IPS-15b (cell line): ENCODE results near the gene UGT2B11.
"Not testable (repeated sequence)": the region's sequence is repeated elsewhere in the genome, so short reads cannot be mapped to it uniquely, and the experiment has no call there.

ENCODE experiments used
- H3K27me3 ChIP-seq: one replicate; pipeline ENCODE4 v1.6.1; 2013; ENCODE audit warnings: low read length; ENCODE audit not compliant: control insufficient read depth, insufficient read depth
- H3K36me3 ChIP-seq: one replicate; pipeline ENCODE4 v1.6.1; 2013; ENCODE audit warnings: low read length; ENCODE audit not compliant: control insufficient read depth, insufficient read depth
- H3K4me1 ChIP-seq: one replicate; pipeline ENCODE4 v1.6.1; 2013; ENCODE audit warnings: mild to moderate bottlenecking, low read length; ENCODE audit not compliant: control insufficient read depth, insufficient read depth
- H3K4me3 ChIP-seq: one replicate; pipeline ENCODE4 v1.5.1; 2013; ENCODE audit warnings: low read depth, low read length
- H3K9ac ChIP-seq: one replicate; pipeline ENCODE4 v1.6.1; 2013; ENCODE audit warnings: low read depth, mild to moderate bottlenecking, low read length
- H3K9me3 ChIP-seq: one replicate; pipeline ENCODE4 v1.6.1; 2013; ENCODE audit warnings: mild to moderate bottlenecking, low read length; ENCODE audit not compliant: control insufficient read depth, insufficient read depth

Gene UGT2B11

GRCh38 chr4:69214716-69215115 lies at the start of gene UGT2B11:
TSS of gene UGT2B11 (minus strand) at chr4:69214748. CDS start at chr4:69214722, 26 bp downstream.
- no peaks in the 10 kb centered on the region for H3K9me3 ChIP-seq
- H3K36me3 ChIP-seq = no peaks in the 10 kb centered on the region
- no peaks in the 10 kb centered on the region for H3K27me3 ChIP-seq
- H3K4me3 ChIP-seq = no peak within 1 kb of the TSS
- no peaks in the 10 kb centered on the region for H3K4me1 ChIP-seq
- no peak within 1 kb of the TSS for H3K9ac ChIP-seq

- not testable (repeated sequence) for H3K9ac ChIP-seq, H3K27me3 ChIP-seq, H3K9me3 ChIP-seq, H3K4me1 ChIP-seq, H3K36me3 ChIP-seq, H3K4me3 ChIP-seq
Measured at GRCh38 chr4:69253147-69253772, 38.7 kb upstream of the UGT2B11 start.

DNA sequence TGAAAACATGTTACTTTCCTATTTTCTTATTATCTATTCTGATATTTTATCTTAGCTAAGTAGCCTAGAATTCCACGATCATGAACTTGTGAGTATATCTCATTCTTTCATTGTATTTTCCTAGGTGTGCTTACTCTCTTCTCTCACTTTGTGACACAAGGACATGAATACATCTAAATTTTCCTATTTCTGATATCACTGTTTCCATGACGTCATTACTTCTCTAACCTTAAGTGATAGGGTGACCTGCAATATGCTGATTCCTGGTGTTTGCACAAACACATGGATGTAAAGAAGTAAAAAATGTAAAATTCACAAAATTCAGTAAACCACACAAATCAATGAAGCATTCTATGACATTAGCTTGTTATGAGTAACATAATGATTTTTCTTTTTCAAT lies 36.3 kb upstream of the UGT2B11 start:
- H3K4me3 ChIP-seq, H3K36me3 ChIP-seq, H3K4me1 ChIP-seq, H3K9ac ChIP-seq, H3K9me3 ChIP-seq, H3K27me3 ChIP-seq: not testable (repeated sequence)

- not testable (repeated sequence) for H3K9ac ChIP-seq, H3K36me3 ChIP-seq, H3K9me3 ChIP-seq, H3K27me3 ChIP-seq, H3K4me1 ChIP-seq, H3K4me3 ChIP-seq
Measured at GRCh38 chr4:69242562-69243240, 28.2 kb upstream of the UGT2B11 start.

DNA sequence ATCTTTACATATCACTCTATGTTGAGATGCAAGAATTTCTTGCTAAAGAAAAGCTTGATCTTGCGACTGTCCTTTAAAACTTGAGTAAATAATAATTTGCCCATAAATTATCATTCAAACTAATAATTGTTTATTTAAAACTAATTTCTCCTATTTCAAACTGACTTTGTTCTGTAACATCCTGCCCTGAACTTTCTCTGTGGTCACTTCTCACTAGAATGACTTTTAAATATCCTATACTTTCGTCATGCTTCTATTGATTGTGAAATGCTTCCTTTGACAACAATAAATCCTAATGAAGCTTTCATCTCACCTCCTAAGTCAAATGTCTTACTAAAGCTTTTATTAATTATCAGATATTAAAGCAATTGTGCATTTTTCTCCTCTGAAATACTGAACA lies 27.2 kb upstream of the UGT2B11 start:
- not testable (repeated sequence) for H3K36me3 ChIP-seq, H3K4me3 ChIP-seq, H3K27me3 ChIP-seq, H3K9me3 ChIP-seq, H3K4me1 ChIP-seq, H3K9ac ChIP-seq

- not testable (repeated sequence) for H3K27me3 ChIP-seq, H3K9me3 ChIP-seq, H3K9ac ChIP-seq, H3K4me1 ChIP-seq, H3K36me3 ChIP-seq, H3K4me3 ChIP-seq
Measured at GRCh38 chr4:69240787-69241186, 26.2 kb upstream of the UGT2B11 start.

GRCh38 chr4:69239557-69240168 lies 25.1 kb upstream of the UGT2B11 start:
- Histone ChIP-seq H3K36me3 (no peaks in the 10 kb centered on the region), H3K27me3 (no peaks in the 10 kb centered on the region), H3K9me3 (no peaks in the 10 kb centered on the region), H3K4me1 (no peaks in the 10 kb centered on the region), H3K9ac (no peak overlapping the region), H3K4me3 (no peak overlapping the region)

DNA sequence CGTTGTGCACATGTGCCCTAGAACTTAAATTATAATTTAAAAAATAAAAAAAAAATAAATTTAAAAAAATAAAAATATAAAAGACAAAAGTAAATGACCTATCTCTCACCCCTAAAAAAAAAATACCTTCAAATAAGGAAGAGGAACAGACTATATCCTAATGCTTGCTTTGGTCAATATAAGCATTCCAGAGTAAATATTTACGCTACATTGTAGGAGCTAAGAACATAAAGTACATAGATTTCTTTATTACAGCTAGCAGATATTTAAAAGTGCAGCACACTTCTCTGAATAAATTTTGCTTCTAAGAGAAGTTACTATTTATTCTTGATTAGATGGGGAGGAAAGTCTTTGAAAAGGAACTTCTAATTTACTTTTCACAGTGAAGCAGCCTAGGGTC lies 24.5 kb upstream of the UGT2B11 start:
- no peak overlapping the region for H3K9ac ChIP-seq
- no peaks in the 10 kb centered on the region for H3K36me3 ChIP-seq
- no peaks in the 10 kb centered on the region for H3K4me1 ChIP-seq
- no peaks in the 10 kb centered on the region for H3K9me3 ChIP-seq
- H3K27me3 ChIP-seq = no peaks in the 10 kb centered on the region
- no peak overlapping the region for H3K4me3 ChIP-seq

- Histone ChIP-seq H3K36me3 (no peaks in the 10 kb centered on the region), H3K27me3 (no peaks in the 10 kb centered on the region), H3K9ac (no peak overlapping the region), H3K9me3 (no peaks in the 10 kb centered on the region), H3K4me1 (peaks cover 4% of the 10 kb centered on the region), H3K4me3 (no peak overlapping the region)
Measured at GRCh38 chr4:69224891-69225290, 10.3 kb upstream of the UGT2B11 start.

DNA sequence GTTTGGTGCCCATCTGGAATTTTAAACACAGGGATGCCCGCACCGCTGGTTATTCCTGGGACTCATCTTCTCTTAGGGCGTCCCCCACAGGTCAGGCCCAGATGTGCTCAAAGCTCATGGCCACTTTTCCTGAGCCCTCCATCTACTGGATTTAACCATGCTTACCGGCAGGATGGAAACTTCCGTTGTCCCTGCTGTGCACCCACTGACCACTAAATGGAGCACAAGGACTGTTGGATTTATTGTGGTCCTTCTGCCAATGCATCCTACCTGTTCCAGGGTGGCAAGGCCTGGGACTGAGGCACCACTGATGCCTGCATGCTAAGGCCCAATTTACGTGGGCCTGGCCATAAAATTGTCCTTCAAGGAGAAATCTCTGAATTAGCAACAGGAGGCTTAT lies 8.7 kb upstream of the UGT2B11 start:
- H3K4me3 ChIP-seq, H3K4me1 ChIP-seq, H3K27me3 ChIP-seq, H3K9ac ChIP-seq, H3K36me3 ChIP-seq, H3K9me3 ChIP-seq: not testable (repeated sequence)

DNA sequence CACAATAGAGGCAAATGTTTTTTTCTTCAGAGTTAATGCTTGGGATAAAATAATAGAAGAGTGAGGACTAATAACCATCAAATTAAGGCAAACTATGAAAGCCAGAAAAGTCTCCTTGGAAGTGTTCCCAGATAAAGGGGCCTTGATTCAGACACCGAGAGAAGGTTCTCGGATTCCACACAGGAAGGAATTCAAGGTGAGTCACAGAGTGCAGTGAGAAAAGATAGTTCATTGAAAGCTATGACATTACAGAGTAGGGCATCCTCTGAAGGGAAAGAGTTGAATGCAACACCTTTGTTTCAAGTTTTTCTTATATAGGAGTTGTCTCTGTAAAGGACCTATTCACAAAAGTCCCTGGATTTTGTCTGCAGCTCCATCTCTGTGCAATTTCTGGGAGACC lies 3.9 kb upstream of the UGT2B11 start:
- not testable (repeated sequence) for H3K36me3 ChIP-seq, H3K9me3 ChIP-seq, H3K9ac ChIP-seq, H3K27me3 ChIP-seq, H3K4me3 ChIP-seq, H3K4me1 ChIP-seq

GRCh38 chr4:69210911-69211310 lies 3.6 kb downstream of the UGT2B11 start:
- no peaks in the 10 kb centered on the region for H3K27me3 ChIP-seq
- no peaks in the 10 kb centered on the region for H3K4me1 ChIP-seq
- H3K36me3 ChIP-seq = no peaks in the 10 kb centered on the region
- H3K4me3 ChIP-seq = no peak overlapping the region
- H3K9ac ChIP-seq = no peak overlapping the region
- H3K9me3 ChIP-seq = no peaks in the 10 kb centered on the region
